GM12891 (cell line): ENCODE results near the gene MAP9.
"Not testable (repeated sequence)": the region's sequence is repeated elsewhere in the genome, so short reads cannot be mapped to it uniquely, and the experiment has no call there.

ENCODE experiments used
- DNase-seq: peaks from one replicate; pipeline ENCODE4 v3.0.0; 2011; ENCODE audit warnings: low spot score; ENCODE audit not compliant: insufficient read length
- FAIRE-seq: peaks from 2 replicates; lab custom pipeline; 2011; peaks lifted over from hg19 to GRCh38; lab: Jason Lieb, UNC
- PAX5 ChIP-seq: IDR thresholded peaks from 2 replicates; pipeline ENCODE4 v1.6.1; 2011; ENCODE audit warnings: low read length, moderate library complexity, mild to moderate bottlenecking; ENCODE audit not compliant: insufficient read depth, severe bottlenecking
- POLR2A ChIP-seq: IDR thresholded peaks from 2 replicates; pipeline ENCODE4 v1.6.1; 2011; ENCODE audit warnings: low read depth, low read length, control low read depth
- POLR2AphosphoS5 ChIP-seq: IDR thresholded peaks from 2 replicates; pipeline ENCODE4 v1.6.1; 2011; ENCODE audit warnings: low read depth, low read length, control low read depth
- POU2F2 ChIP-seq: IDR thresholded peaks from 2 replicates; pipeline ENCODE4 v1.6.1; 2011; ENCODE audit warnings: low read depth, mild to moderate bottlenecking, control low read depth, low read length, moderate library complexity
- SPI1 ChIP-seq: IDR thresholded peaks from 2 replicates; pipeline ENCODE4 v1.6.1; 2011; ENCODE audit warnings: low read depth, low read length, control low read depth
- TAF1 ChIP-seq: IDR thresholded peaks from 2 replicates; pipeline ENCODE4 v1.6.1; 2011; ENCODE audit warnings: low read depth, low read length, control low read depth

Gene MAP9

GRCh38 chr4:155353923-155354540 lies 22.7 kb downstream of the MAP9 start:
- no peak for TF ChIP-seq POLR2A
- no peak for TF ChIP-seq TAF1
- TF ChIP-seq SPI1: no peak
- TF ChIP-seq PAX5: no peak
- no peak for TF ChIP-seq POU2F2
- TF ChIP-seq POLR2AphosphoS5: no peak
- FAIRE-seq (peak; percentile 66), DNase-seq (no peak)

GRCh38 chr4:155342142-155342541 lies 34.6 kb downstream of the MAP9 start:
- TF ChIP-seq POU2F2 (no peak), PAX5 (no peak), POLR2AphosphoS5 (no peak), POLR2A (no peak), TAF1 (no peak), SPI1 (no peak)
- no peak for DNase-seq
- no peak for FAIRE-seq

DNA sequence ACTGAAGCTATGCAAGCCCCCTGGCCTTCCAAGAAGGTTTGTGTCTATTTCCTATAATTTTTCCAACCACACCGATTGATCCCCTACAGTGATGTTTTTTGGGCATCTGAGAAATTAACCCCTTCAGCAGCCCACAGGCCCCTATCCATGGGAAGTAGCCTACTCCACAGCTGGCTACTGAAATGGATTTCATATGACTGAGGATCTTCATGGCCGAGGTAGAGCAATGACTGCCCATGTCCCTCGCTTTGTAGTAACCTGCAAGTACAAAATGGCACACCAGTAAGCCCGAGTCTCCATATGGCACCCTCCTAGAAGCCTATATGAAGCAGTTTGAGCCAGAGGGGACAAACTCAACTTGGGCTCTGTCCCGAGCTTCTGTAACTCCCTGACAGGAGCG lies 36.8 kb downstream of the MAP9 start:
- no peak for FAIRE-seq
- no peak for DNase-seq
- TF ChIP-seq PAX5 (no peak), POLR2AphosphoS5 (no peak), POLR2A (no peak), TAF1 (no peak), SPI1 (no peak), POU2F2 (no peak)

DNA sequence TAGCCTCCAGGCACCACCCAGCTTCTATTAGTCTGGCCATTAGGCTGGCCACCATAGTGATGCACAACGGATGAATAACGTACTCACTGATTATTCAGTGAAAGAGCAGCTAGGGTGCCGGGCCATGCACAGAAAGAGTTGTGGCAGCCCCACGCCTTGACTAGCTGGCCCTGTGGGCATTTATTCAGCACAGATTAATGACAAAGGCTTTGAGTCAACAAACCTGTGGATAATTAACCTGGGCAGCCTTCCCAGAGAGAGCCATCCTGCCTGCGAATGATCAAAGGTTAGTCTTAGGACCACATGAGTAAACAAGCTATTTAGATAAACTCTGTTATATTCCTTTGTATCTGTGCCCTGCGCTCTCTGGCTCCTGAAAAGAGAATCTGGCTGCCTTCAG lies 37.2 kb downstream of the MAP9 start:
- FAIRE-seq (no peak), DNase-seq (no peak)
- TF ChIP-seq TAF1: no peak

DNA sequence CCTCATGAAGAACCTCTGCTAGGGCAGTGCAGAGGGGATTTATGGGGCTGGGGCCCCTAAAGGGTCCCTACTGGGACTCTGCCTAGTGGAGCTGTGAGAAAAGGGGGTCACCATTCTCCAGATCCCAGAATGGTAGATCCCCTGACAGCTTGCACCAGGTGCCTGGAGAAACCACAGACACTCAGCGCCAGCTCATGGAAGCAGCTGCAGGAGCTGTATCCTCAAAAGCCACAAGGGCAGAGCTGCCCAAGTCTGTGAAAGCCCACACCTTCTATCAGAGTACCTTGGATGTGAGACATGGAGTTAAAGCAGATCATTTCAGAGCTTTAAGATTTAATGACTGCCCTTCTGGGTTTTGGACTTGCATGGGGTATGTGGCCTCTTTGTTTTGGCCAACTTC lies 38.6 kb downstream of the MAP9 start:
- FAIRE-seq (no peak), DNase-seq (no peak)
- TF ChIP-seq POLR2A: no peak
- no peak for TF ChIP-seq POU2F2
- TF ChIP-seq SPI1: no peak
- no peak for TF ChIP-seq POLR2AphosphoS5
- TF ChIP-seq TAF1: no peak
- TF ChIP-seq PAX5: no peak

- TF ChIP-seq PAX5 (no peak), POU2F2 (no peak), TAF1 (no peak), POLR2A (no peak), SPI1 (no peak), POLR2AphosphoS5 (no peak)
- FAIRE-seq: no peak
- no peak for DNase-seq
Observed at GRCh38 chr4:155336242-155336641, 40.5 kb downstream of the MAP9 start.

- FAIRE-seq (no peak), DNase-seq (no peak)
- TF ChIP-seq POU2F2 (no peak), POLR2A (no peak), TAF1 (no peak), POLR2AphosphoS5 (no peak), PAX5 (no peak)
Observed at GRCh38 chr4:155331478-155331877, 45.3 kb downstream of the MAP9 start.

- FAIRE-seq: no peak
- TF ChIP-seq TAF1: no peak
- no peak for TF ChIP-seq POLR2A
- TF ChIP-seq SPI1: no peak
- TF ChIP-seq POLR2AphosphoS5: no peak
- no peak for TF ChIP-seq POU2F2
- TF ChIP-seq PAX5: no peak
Observed at GRCh38 chr4:155322782-155323181, 54.0 kb downstream of the MAP9 start.

DNA sequence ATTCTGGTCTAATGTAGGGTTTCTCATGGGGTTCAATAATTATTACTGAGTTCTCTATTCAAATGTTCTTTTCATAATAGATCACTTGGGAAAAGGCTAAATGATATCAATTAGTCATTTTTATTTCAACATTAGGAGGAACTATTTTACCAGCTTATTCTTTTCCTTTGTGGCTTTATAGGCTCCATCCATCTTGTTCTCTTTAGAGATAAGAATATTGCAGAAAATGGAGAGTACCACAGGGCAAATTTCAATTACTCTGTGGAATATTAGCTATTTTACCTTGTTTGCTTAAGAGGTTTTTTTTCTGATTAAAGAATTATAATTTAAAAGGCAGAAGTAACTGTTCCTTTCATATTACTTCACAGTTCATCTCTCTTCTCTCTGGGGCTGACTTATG lies 55.8 kb downstream of the MAP9 start:
- TF ChIP-seq PAX5 (no peak), POLR2AphosphoS5 (no peak), POLR2A (no peak), TAF1 (no peak), POU2F2 (no peak), SPI1 (no peak)
- no peak for FAIRE-seq
- DNase-seq: no peak

More at GRCh38 chr4:155322782-155323181, 54.0 kb downstream of the MAP9 start:
- no peak for DNase-seq

GRCh38 chr4:155319516-155319915 lies 57.2 kb downstream of the MAP9 start:
- FAIRE-seq: no peak
- no peak for DNase-seq
- TF ChIP-seq POU2F2: no peak

GRCh38 chr4:155312027-155312426 lies 64.7 kb downstream of the MAP9 start:
- FAIRE-seq: not testable (repeated sequence)

More at GRCh38 chr4:155312027-155312426, 64.7 kb downstream of the MAP9 start:
- DNase-seq: not testable (repeated sequence)
